M059J (cell line): Measurements from ENCODE around the gene CCNL1. TPM values are rescaled to one million over a fixed set of nuclear protein-coding genes. Genes with fewer than 3 reads are reported as not detected.
"Not testable (repeated sequence)": the region's sequence is repeated elsewhere in the genome, so short reads cannot be mapped to it uniquely, and the experiment has no call there.

Experiments
- DNase-seq: peaks from one replicate; pipeline ENCODE4 v3.0.0-alpha.2; 2012; ENCODE audit warnings: low read depth
- total RNA-seq: library from RNA; depleted of rRNA; stranded (reverse); fragments of >200 nt; shearing (Covaris generic); gene quantifications from 2 replicates; pipeline ENCODE4 v1.2.3, GENCODE V29; 2014

CCNL1 gene
- total RNA-seq, 1 experiment from 2014 or later: 62.9 TPM

- no peak for DNase-seq
These were observed 10.9 kb upstream of the CCNL1 start for GRCh38 chr3:157170861-157171260.

DNA sequence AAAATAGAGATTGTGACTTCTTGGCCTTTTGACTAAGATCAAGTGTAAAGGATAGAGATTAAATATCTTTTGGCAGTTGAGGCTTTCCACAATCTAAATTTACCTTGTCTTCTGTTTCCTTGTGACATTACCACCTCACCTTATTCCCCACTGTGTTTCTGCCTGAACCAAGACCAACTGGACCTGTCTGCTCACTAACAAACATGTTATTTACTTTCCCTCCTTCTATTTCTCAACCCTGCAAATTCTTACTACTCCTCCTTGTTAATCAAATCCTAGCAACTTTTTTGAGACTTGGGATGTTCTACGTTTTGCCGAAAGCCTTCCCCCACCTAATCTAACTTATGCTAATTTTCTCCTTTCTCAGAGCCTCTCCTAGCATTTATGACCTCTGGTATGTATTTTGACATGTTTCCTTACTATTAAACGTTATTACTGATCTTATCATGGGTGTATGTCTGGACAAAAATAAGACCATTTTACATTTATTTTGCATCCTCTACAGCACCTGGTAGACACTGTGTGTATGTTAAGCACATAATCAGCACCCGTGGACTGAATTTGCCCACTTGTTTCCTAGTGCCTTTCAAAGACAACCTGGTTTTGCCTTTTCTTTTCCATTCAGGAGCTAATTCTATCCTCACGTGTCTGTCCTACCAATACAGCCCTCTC is 7.6 kb upstream of the CCNL1 start:
- no peak for DNase-seq

DNA sequence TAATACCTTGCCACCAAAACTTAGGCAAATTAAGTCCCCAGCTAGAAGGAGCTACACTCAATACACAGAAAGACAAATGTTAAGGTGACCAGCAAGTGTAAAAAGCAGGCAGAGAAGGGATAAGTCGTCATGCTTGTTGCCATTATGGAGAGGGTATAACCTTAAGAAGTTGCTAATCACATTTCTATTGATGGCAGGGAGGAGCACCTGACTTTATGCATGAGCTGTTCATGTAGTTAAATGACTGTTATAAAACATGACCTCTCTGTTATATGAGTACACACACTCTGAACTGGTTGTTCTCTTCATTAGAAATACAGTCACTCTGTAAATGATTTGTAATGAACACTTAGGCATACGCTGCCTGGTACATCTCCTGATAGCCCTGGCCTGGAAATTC is 6.6 kb upstream of the CCNL1 start:
- DNase-seq: no peak

GRCh38 chr3:157166115-157166514 is 6.2 kb upstream of the CCNL1 start:
- no peak for DNase-seq

DNA sequence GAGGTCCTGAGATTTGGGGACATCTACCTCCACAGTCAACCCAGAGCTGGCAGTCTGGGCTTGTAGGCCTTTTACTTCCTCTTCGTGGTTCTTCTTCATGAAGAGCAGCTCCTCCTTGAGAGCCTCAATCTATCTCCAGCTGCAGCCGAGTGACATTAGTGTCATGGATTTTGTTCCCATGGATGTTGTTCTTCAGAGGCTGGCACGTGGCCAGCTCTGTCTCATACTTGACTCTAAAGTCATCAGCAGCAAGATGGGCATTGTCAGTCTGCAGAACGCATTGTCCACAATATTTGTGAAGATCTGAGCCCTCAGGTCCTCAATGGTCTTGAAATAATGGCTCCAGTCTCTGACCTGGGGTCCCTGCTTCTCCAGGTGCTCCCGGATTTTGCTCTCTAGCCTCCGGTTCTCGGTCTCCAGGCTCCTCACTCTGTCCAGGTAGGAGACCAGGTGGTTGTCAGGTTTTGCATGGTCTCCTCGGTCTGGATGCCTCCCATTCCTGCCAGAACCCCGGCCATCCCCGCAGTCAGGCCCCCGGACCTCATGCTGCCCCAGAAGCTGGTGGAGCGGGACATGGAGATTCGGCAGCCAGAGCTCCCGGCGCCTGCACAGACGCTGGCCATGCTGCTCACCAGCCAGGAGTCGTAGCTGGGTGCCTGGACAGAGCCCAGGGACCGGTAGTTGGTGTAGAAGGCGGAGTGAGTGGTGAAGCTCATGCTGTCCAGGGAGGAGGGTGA is 3.4 kb upstream of the CCNL1 start:
- no peak for DNase-seq

DNA sequence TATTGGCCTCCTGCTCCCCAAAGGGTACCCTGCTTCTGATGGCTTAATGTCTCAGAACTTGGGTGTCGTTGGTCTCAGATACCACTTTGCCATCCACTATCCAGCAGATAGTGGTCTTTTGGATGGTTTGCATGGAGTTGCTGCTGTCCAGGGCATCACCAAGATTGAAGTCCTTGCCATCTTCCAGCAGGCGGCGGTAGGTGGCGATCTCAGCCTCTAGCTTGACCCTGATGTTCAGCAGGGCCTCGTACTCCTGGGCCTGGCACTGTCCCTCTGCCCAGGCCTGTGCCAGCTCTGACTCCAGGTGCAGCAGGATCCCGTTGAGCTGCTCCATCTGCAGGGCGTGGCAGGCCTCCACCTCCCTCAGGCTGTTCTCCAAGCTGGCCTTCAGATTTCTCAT is 2.7 kb upstream of the CCNL1 start:
- not testable (repeated sequence) for DNase-seq

DNA sequence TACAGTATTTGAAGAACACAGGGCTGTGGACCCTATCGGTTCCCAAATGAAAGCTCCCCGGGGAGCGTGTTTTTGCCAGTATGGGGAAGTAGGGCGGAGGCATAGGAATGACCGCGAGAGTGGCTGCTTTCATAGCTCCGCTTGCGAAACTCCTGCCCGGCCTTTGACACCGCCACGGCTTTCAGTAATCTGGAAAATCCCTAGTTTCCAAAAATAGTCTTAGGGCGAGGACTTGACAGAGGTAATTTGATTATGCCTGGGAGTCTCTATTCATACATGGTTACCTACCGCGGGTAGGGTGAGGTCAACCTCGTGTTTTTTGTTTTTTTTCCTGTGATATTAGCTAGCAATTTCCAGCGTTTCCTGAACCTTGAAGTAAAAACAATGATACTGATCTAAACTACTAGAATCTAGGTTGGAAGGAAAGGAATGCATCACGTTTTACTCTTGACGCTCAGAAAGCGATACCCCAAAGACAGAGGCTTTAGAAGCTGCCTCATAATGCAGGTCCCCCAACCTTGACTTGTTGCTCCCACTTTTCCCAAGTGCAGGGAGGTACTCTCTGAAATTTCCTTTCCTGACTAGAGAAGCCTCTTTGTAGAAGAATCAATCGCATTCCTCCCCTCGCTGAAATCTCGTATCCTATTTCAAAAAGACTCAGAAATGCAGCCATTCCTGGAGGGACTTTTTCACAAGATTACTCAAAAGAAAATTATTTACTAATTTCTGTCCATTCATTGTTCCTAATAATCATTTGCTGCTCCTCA is 894 bp upstream of the CCNL1 start:
- peak; percentile 95 for DNase-seq

- DNase-seq: peak; percentile 72
These were observed 748 bp downstream of the CCNL1 start for GRCh38 chr3:157159037-157159761.

GRCh38 chr3:157157836-157158235 is 2.1 kb downstream of the CCNL1 start:
- no peak for DNase-seq

DNA sequence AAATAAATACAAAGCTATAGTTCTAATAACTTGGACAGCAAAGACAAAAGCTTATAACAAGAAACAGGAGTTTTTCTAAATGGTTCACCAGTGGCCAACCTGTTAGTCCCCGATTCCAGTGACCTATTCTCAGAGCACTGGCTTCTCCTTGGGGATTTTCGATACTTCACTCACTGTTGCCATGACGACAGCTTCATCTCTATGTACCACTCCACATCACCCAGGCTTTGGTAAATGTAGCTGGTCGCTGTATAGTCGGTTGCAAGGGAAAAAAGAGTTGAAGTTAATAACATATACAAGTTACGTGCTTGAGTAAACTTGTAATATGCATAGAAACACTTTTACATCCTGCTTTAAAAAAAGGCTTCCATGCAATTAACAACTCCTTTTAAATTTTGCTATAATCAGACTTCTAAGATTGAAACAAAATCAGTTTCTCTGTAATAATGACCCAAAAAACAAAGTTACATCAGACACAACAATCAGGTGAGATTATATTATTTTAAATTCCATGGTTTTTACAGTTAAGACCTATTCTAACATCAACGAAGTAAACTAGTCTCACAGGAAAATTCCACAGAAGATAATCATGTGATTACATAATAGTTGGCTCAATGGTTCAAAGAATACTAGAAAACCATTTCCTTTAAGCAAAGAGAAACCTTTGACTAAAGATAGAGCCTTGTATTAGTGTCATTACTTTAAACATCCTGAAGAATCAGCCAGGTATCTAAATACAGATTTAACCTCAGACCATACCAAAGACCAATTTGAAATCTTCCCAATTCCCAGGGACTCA is 2.9 kb downstream of the CCNL1 start:
- DNase-seq: peak; percentile 50

DNA sequence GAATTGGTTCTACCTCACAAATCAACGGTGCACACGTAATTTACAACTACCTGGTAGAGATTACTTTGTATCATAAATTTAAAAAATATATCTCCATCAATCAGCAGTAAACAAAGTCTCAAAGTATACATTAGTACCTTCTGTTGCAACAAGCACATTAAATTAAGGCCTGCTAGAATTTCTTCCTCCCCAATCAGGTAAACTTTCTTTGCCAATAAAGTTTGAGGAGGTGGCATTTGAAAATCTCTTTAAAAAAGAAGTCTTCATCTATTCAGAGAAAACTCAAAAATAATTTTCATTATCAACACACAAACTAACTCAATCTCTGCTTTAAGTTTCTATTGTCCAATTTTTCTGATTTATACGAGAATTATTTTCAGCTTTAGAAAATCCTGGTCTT is 4.4 kb downstream of the CCNL1 start:
- DNase-seq: no peak

GRCh38 chr3:157154563-157155330 is 5.2 kb downstream of the CCNL1 start:
- no peak for DNase-seq

- DNase-seq: no peak
These were observed 7.0 kb downstream of the CCNL1 start for GRCh38 chr3:157152930-157153329.

DNA sequence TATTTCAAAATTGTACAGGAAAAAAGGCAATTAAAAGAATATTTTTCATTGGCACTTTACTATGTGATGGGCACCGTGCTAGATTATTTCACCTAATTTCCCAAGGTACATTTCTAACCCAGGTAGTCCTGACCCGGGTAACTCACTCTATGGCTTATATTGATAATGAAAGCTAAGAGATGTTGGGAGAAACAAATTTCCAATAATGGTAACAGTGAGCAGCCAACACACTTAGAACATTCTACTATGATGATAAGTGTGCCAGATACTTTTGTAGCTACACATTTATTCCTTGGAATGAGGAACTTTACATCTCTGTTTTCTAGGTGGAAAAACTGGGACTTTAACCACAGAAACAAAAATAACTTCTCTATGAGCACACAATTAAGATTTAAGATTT is 7.5 kb downstream of the CCNL1 start:
- DNase-seq: no peak

DNA sequence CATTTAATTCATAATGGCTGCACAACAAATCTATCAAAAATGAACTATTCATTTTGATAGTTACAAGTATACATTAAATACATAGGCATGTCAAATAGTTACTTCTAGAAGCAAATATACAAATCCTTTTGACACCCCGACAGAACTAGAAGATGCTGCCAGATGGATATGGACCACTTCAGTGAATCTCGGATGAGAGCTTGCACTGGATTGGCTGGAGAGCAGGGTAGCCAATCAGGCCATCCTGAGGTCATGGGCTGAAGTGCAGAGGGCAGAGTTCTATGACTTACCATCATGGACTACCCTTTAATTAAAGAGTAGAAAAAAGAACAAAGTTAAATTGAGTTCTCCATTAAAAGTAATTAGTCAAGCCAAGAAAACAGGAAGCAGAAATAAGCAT is 8.3 kb downstream of the CCNL1 start:
- DNase-seq: no peak

GRCh38 chr3:157151151-157151550 is 8.8 kb downstream of the CCNL1 start:
- DNase-seq: no peak

DNA sequence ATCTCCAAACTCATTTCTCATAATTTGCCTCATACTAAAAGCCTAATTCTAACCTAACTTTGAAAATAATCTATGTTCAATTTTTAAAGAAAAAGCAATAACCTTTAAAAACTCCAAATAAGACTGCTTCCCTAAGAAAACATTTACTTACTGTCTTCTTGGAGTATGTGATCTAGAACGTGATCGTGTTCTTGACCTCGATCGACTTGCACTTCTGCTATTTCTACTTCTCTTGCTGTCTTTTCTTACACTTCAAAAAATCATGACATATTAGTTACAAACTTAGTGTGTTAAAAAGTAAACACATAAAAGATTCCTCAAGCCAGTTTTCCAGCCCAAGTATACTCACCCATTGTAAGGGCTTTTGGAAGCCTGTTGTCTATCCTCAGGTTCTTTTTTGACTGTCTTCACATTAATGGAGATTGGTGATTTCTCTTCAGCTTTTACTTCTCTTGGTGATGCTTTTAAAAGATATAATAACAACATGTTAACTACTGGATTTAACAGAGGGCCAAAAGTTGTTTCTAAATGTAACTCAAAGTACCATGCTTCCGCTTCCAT is 10.7 kb downstream of the CCNL1 start:
- no peak for DNase-seq

DNA sequence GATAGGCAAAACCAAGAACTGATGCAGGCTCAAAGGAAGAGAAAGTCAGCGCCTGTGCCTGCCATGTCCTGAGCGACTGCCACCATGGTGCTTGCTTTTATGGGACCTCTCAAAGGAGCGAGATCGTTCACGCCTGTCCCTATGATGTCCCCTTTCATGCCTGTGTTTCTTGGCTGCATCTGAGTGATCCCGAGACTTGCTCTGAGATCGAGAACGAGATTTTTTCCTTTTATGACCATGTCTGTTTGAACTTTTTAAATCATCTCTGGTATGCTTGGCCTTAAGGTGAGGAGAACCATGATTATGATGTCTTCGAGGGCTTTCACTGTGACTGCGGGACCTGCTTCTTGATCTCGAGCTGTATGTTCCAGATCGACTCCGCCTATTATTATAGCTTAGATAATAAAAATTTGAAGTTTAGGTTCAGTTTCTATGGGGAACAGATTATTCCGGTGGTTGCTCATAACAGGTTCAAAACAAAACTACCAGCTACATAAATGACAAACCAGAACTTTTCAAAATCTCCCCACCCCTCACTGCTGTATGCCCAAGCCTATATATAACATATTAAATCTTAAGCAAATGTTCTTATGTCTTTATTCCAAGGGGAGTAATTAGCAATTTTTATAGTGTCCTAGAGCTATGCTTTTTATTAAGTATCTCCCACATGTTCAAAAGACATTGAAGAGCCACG is 11.6 kb downstream of the CCNL1 start:
- DNase-seq: no peak

DNA sequence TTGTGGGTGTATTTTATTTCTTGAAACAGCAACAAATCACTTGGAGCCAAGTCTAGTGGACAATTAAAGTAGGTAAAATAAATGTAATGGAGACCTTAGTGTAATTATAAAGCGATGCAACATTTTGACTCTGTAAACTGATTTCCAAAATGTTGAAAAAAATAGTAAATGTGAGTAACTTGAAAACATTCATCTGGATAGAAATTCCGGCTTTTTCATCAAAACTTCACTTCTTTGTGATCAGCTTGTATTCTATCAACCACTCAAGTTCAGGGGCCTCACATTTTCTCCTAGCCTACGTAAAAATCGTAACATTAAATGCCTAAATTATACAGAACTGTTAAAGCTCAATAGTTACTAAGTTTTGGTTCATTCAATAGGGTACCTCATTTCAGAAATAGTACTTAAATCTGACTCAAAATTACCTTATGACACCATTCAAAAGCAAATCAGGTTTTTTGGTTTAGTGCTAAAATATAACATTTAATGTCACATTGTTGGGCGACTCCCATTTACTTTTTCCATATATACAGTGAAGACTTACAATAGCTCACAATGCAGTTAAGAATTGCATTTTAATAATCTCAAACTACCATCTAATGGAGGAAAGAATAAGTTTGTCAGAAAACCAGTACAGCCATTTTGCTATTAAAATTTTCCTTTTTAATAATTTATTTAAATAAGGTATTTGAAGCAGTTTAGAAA is 12.7 kb downstream of the CCNL1 start:
- DNase-seq: no peak
